AG04450 (cell line): ENCODE results near the gene CORO7. TPM values are rescaled to one million over a fixed set of nuclear protein-coding genes. Genes with fewer than 3 reads are reported as not detected.
A peak's percentile ranks its signal among the peaks of the same experiment; 100 is the strongest.

Source experiments
- CTCF ChIA-PET: fragments of 300-600, 350-600 bp; formaldehyde crosslinking; extraction: SDS; loops from one replicate; lab custom pipeline; 2022; ENCODE audit warnings: antibody characterized with exemption, inconsistent platforms; lab: Charles Lee
- POLR2A ChIA-PET: fragments of 350-600 bp; formaldehyde crosslinking; extraction: SDS; loops from one replicate; lab custom pipeline; 2021; ENCODE audit warnings: antibody characterized with exemption, inconsistent platforms; lab: Yijun Ruan, JAX
- DNase-seq: peaks from one replicate; pipeline ENCODE4 v3.0.0-alpha.2; 2011; ENCODE audit warnings: low read depth, low spot score
- H3K27ac ChIP-seq: one replicate; pipeline ENCODE4 v1.5.1; 2012; ENCODE audit warnings: low read depth, low read length, control low read depth
- H3K27me3 ChIP-seq: one replicate; pipeline ENCODE4 v1.6.0; 2012; ENCODE audit warnings: low read length; ENCODE audit not compliant: control insufficient read depth, insufficient read depth
- H3K4me3 ChIP-seq: 2 replicates; pipeline ENCODE4 v1.5.1; 2011; ENCODE audit warnings: mild to moderate bottlenecking, low read depth, low read length, control low read depth
- H3K9me3 ChIP-seq: 2 replicates; pipeline ENCODE4 v1.5.1; 2012; ENCODE audit warnings: low read length; ENCODE audit not compliant: control insufficient read depth, insufficient read depth
- polyA plus RNA-seq: library from polyadenylated mRNA; depleted of rRNA; stranded (reverse); fragments of >200 nt; gene quantifications from 2 replicates; pipeline ENCODE4 v1.2.3, GENCODE V29; 2011
- TF ChIP-seq, protein P1 (sequence below): IDR thresholded peaks from 2 replicates; pipeline ENCODE4 v1.5.1; 2011; ENCODE audit warnings: low read depth, low read length, control low read depth, inconsistent platforms

The CORO7 gene
- polyA plus RNA-seq, 1 experiment = 7.0 TPM

DNA sequence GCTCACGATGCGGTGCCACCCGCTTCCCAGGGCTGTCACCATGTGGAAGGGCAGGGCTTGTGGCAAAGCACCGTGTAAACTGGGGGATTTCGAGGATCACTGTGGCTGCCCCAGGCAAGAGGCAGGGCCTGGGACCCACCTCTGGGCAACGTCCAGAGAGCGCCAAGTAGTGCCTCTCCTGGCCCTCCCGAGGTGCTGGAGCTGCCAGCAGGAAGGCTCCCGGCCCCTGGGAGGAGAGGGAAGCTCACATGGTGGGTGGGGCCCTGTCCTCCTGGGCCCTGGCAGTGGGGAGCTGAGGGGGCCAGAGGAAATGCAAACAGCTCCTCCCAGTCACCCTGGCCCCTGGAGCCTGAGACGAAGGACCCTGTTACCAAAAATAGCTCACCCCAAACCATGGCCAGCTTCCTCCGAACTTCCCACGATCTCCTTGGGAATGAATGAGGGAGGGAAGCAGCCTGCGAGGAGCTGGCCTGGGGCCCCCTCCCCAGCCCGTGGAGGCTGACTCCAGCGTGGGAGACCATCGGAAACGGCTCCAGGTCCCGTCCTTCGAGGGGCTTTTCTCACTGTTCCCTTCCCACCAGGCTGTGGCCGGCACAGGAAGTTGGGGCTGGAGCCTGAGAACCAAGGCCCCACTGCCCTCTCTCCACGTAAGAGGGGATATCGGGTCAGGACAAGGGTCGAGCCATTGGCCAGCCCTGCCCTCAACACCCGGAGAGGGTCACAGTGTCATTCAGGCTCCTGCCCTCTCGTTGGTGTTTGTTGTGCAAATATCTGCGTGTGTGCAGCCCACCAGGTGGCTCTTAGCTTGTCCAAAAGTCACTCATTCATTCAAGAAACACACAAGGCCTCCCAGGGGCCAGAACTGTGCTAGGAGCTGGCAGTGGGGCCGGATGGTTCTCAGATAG, 27.1 kb downstream of the CORO7 start:
- Histone ChIP-seq H3K27me3 (no peaks in the 10 kb centered on the region), H3K4me3 (no peak overlapping the region), H3K9me3 (no peaks in the 10 kb centered on the region; the same call in 1 of the 2 replicates), H3K27ac (no peak overlapping the region)
- POLR2A ChIA-PET = interaction anchor here (0.5 to 1.6 kb wide), 4 partner anchors 13 to 45 kb away, joined by 3 to 7 read pairs (median 4); no protein-coding TSS in a partner anchor
- CTCF ChIA-PET = interaction anchor here (1.4 to 7.8 kb wide), 2 partner anchors 15 to 30 kb away, joined by 3 to 120 read pairs; no protein-coding TSS in a partner anchor
- no peak for DNase-seq
- TF ChIP-seq, protein P1, sequence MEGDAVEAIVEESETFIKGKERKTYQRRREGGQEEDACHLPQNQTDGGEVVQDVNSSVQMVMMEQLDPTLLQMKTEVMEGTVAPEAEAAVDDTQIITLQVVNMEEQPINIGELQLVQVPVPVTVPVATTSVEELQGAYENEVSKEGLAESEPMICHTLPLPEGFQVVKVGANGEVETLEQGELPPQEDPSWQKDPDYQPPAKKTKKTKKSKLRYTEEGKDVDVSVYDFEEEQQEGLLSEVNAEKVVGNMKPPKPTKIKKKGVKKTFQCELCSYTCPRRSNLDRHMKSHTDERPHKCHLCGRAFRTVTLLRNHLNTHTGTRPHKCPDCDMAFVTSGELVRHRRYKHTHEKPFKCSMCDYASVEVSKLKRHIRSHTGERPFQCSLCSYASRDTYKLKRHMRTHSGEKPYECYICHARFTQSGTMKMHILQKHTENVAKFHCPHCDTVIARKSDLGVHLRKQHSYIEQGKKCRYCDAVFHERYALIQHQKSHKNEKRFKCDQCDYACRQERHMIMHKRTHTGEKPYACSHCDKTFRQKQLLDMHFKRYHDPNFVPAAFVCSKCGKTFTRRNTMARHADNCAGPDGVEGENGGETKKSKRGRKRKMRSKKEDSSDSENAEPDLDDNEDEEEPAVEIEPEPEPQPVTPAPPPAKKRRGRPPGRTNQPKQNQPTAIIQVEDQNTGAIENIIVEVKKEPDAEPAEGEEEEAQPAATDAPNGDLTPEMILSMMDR = no peak

DNA sequence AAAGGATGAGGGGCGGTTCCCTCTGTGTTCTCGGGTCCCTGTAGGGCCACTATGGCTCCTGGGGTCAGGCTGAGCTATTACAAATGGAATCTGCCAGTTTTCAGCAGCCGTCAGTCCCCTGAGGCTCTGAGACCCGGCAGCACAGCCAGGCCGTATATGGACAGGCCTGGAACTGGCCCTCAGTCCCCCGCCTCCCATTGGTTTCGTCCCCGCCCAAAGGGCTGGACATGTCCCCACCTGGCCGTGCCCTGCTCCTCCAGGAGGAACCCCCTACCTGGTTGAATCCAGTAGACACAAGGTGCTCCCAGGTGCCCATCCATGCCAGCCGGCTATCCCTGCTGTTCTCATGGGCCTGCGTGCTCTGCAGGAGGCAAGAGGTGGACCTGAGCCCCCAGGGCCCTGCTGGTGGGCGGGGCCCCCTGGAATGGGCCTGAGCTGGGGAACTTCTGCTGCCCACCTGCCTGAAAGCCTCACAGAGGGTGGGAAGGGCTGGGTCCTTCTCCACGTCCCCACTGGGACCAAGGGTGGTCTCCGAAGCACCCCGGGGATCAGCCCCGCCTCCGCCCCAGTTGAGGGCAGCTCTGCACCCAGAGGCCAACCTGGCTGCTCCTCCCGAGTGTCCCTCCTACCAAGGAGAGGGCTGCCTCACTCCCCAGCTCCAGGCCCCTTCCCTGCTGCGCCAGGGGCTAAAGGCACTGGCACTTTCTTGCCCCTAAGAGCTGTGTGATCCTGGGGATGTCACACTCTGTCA, 27.9 kb downstream of the CORO7 start:
- no peak overlapping the region for H3K27ac ChIP-seq
- no peak overlapping the region for H3K4me3 ChIP-seq
- TF ChIP-seq, protein P1 = no peak
- ChIA-PET CTCF (interaction anchor here (1.4 to 7.8 kb wide), 2 partner anchors 15 to 29 kb away, joined by 3 to 120 read pairs; no protein-coding TSS in a partner anchor), POLR2A (interaction anchor here (0.5 to 3.6 kb wide), 6 partner anchors 11 to 46 kb away, joined by 3 to 24 read pairs (median 4); no protein-coding TSS in a partner anchor)
- DNase-seq = no peak
- H3K27me3 ChIP-seq = no peaks in the 10 kb centered on the region
- no peaks in the 10 kb centered on the region; the same call in 1 of the 2 replicates for H3K9me3 ChIP-seq

DNA sequence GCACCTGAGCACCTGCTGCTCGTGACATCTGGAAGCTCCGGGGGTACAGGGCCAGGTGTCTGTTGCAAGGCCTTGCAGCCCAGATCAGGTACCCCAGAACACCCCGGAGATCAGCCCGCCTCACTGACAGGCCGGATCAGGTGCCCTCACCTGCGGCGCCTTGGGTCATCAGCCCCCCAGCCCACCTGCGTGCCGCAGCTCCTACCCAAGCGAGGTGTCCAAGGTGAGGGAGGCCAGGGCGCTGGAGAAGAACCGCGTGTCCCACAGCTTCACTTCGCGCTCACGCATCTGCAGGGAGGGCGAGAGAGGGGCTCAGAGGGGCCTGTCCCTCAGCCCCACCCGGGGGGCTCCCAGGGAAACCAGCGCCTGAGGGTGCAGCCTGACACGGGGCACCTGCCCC, 28.6 kb downstream of the CORO7 start:
- no peak for DNase-seq
- CTCF ChIA-PET = interaction anchor here (7.8 kb wide), 1 partner anchor 16 kb away, joined by 120 read pairs; no protein-coding TSS in a partner anchor
- Histone ChIP-seq H3K27ac (no peak overlapping the region), H3K9me3 (no peaks in the 10 kb centered on the region; the same call in 1 of the 2 replicates), H3K4me3 (no peak overlapping the region), H3K27me3 (no peaks in the 10 kb centered on the region)
- TF ChIP-seq, protein P1 = no peak
- POLR2A ChIA-PET = interaction anchor here (1.6 to 3.6 kb wide), 2 partner anchors 10 to 15 kb away, joined by 4 to 24 read pairs; no protein-coding TSS in a partner anchor

DNA sequence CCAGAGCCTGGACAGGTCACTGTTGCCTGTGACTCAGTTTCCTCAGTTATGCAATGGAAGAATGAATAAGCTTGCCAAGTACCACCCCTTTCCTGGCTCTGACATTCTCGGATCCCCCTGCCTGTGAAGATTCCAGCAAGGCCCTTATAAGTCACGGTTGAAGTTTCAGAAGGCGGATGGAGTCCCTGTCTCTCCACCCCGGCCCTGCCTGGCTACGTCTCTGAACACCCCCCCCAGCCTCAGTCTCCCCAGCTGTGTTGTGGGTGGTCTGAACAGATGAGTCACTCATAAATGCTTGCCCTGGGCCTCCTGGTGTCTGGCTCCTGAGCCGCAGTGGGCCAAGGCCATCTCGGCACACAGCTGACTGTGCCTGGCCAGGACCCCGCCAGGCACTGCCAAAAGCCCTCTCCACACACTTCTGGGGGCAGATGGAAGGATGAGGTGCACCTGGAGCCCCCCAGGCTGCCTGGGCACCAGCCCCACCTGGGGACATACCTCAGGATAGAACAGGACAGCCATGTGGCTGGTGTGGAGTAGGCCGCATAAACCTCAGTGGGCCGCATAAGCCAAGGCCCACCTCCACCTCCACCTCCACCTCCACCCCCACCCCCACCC, 29.3 kb downstream of the CORO7 start:
- Histone ChIP-seq H3K27me3 (no peaks in the 10 kb centered on the region), H3K27ac (no peak overlapping the region), H3K9me3 (no peaks in the 10 kb centered on the region; the same call in 1 of the 2 replicates), H3K4me3 (no peak overlapping the region)
- POLR2A ChIA-PET = interaction anchor here (0.8 to 3.6 kb wide), 6 partner anchors 9 to 62 kb away, joined by 3 to 24 read pairs (median 4); partner anchors contain the start of genes PAM16 and VASN
- CTCF ChIA-PET = interaction anchor here (1.4 kb wide), 2 partner anchors 15 to 17 kb away, joined by 5 to 7 read pairs; no protein-coding TSS in a partner anchor
- TF ChIP-seq, protein P1 = 0 out of 2 replicates have a peak, but pooled peaks have one; percentile 1
- DNase-seq = no peak
